Neural cell (in vitro differentiated cells): Measurements from ENCODE around the gene PRR5.

Experiments
- CTCF ChIP-seq: fragments of 450-650 bp; IDR thresholded peaks from 2 replicates; pipeline ENCODE4 v1.5.1; 2014; ENCODE audit warnings: antibody characterized with exemption, mild to moderate bottlenecking, moderate library complexity; ENCODE audit not compliant: poor library complexity, severe bottlenecking
- EP300 ChIP-seq: fragments of 450-650 bp; conservative IDR thresholded peaks from 2 replicates; pipeline ENCODE4 v1.6.1; 2014; ENCODE audit warnings: antibody characterized with exemption, mild to moderate bottlenecking, moderate library complexity; ENCODE audit not compliant: poor library complexity, severe bottlenecking
- EZH2 ChIP-seq: fragments of 200-600, 300-800 bp; shearing (Covaris generic), sonication (generic); IDR thresholded peaks from 2 replicates; pipeline ENCODE4 v1.6.1; 2014; ENCODE audit warnings: antibody characterized with exemption, low read length, borderline replicate concordance, mild to moderate bottlenecking; ENCODE audit not compliant: insufficient read depth, poor library complexity, severe bottlenecking
- MXI1 ChIP-seq: fragments of 450-650 bp; conservative IDR thresholded peaks from 2 replicates; pipeline ENCODE4 v1.6.1; 2014; ENCODE audit warnings: antibody characterized with exemption, mild to moderate bottlenecking; ENCODE audit not compliant: poor library complexity, severe bottlenecking
- POLR2AphosphoS5 ChIP-seq: IDR thresholded peaks from 2 replicates; pipeline ENCODE4 v1.6.1; 2012
- RAD21 ChIP-seq: fragments of 450-650 bp; conservative IDR thresholded peaks from 2 replicates; pipeline ENCODE4 v1.6.1; 2014; ENCODE audit warnings: antibody characterized with exemption, mild to moderate bottlenecking, moderate library complexity

DNA sequence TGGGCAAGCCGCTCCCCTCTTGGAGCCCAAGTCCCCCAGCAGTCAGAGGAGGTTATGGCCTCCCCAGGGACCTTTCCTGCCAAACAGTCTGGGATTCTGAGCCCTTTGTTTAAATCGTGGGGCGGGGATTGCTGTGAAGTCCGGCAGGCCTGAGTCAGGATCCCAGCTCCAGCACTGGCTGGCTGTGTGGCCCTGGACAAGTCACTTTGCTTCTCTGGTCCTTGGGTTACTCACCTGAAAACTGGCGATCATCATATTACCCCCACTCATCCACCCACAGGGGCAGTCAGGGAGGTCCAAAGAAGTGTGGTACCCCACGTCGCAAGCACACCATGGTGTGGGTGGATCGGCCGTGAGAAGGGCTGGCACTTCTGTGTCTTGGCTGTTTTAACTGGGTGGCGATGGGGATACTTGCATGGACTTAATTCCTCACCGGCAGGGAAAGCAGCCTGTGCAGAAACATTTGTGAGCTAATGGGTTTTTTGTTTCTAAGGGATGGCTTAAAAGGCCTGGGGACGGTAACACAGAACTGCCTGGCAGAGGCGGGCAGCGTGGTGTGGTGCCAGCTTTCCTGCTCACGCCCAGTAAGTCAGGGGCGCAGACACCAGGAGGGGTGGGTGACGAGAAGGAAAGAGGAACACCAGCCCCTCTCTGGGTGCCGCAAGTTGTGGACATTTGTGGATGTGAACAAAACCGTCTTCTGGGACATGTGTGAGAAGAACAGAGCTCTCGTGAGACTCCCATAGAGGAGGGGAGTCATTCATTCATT is 31.6 kb upstream of the PRR5 start:
- TF ChIP-seq CTCF (no peak), POLR2AphosphoS5 (no peak), EP300 (no peak), MXI1 (no peak), EZH2 (no peak), RAD21 (no peak)
